A549 treated with Hydrocortisone at 1 μM for 4 hours (cell line): ENCODE data around the gene CCL11. TPM values are rescaled to one million over a fixed set of nuclear protein-coding genes. Genes with fewer than 3 reads are reported as not detected.

Source experiments
- total RNA-seq: library from RNA; stranded (reverse); fragments of 200-300 nt; extraction: Qiagen RNA extraction; gene quantifications from 5 replicates; pipeline ENCODE4 v1.2.3, GENCODE V29; 2022

CCL11 gene
- not detected in 5 replicates for total RNA-seq

GRCh38 chr17:34285286-34285792, at the start of gene CCL11:
TSS of gene CCL11 (plus strand) at chr17:34285742. CDS start at chr17:34285809, 67 bp downstream.

GRCh38 chr17:34254651-34255380, 30.7 kb upstream of the CCL11 start, which contains the start of gene CCL2:
TSS of gene CCL2 (plus strand) at chr17:34255285. CDS start at chr17:34255350, 65 bp downstream.

GRCh38 chr17:34269969-34270368, 15.6 kb upstream of the CCL11 start, which contains the start of gene CCL7:
TSS of gene CCL7 (plus strand) at chr17:34270221. CDS start at chr17:34270291, 70 bp downstream.

GRCh38 chr17:34319039-34319483, 33.5 kb downstream of the CCL11 start, which contains the start of gene CCL8:
TSS of gene CCL8 (plus strand) at chr17:34319435. CDS start at chr17:34319502, 67 bp downstream.

Other genes with a start within 250 kb of the CCL11 start
- gene CCL2, start 30.5 kb upstream of the CCL11 start, total RNA-seq, result 6.8 to 8.5 TPM (median 8.1 TPM) in 5 replicates
- 0.14 to 0.24 TPM (median 0.21 TPM) in 3 of 5 replicates, not detected in the others for gene CCL7, start 15.5 kb upstream of the CCL11 start, total RNA-seq
- gene CCL8, start 33.7 kb downstream of the CCL11 start, total RNA-seq, result not detected in 5 replicates
- not detected in 5 replicates for gene CCL13, start 70.7 kb downstream of the CCL11 start, total RNA-seq
- not detected in 5 replicates for gene CCL1, start 77.5 kb downstream of the CCL11 start, total RNA-seq